Spleen (tissue), 11 donors: ENCODE measurements around the gene OPRM1. TPM values are rescaled to one million over a fixed set of nuclear protein-coding genes. Genes with fewer than 3 reads are reported as not detected.

Experiments used
- DNase-seq: peaks from one replicate; pipeline ENCODE4 v3.0.0-alpha.2; 2020
- H3K27ac ChIP-seq, 8 donors: fragments of 200-600 bp; sonication (generic) in 7 of 8; 1 replicate in 4 of 8; 2 replicates in 4 of 8; pipeline versions ENCODE4 v1.5.0 to v1.8.0; 2016 to 2021; ENCODE audit warnings: inconsistent platforms in 4 of 8, mild to moderate bottlenecking in 4 of 8, moderate library complexity in 1 of 8
- H3K27me3 ChIP-seq, 7 donors: fragments of 200-600 bp; sonication (generic) in 6 of 7; replicated peaks in 1 of 7; 1 replicate in 4 of 7; 2 replicates in 3 of 7; pipeline versions ENCODE4 v1.5.0 to v1.8.0; 2016 to 2021; ENCODE audit warnings: inconsistent platforms in 3 of 7, mild to moderate bottlenecking in 1 of 7
- H3K36me3 ChIP-seq, 6 donors: fragments of 200-600 bp; sonication (generic) in 5 of 6; 1 replicate in 4 of 6; 2 replicates in 2 of 6; pipeline versions ENCODE4 v1.5.0 to v1.8.0; 2016 to 2021; ENCODE audit warnings: inconsistent platforms in 2 of 6
- H3K4me1 ChIP-seq, 6 donors: fragments of 200-600 bp; sonication (generic) in 5 of 6; 1 replicate in 3 of 6; 2 replicates in 3 of 6; pipeline versions ENCODE4 v1.5.0 to v1.8.0; 2016 to 2021; ENCODE audit warnings: inconsistent platforms in 3 of 6
- H3K4me3 ChIP-seq, 8 donors: fragments of 200-600 bp; sonication (generic) in 7 of 8; 1 replicate in 4 of 8; 2 replicates in 4 of 8; pipeline versions ENCODE4 v1.5.0 to v1.8.0; 2016 to 2021; ENCODE audit warnings: inconsistent platforms in 4 of 8, mild to moderate bottlenecking in 4 of 8, moderate library complexity in 2 of 8
- H3K9me3 ChIP-seq, 8 donors: fragments of 200-600 bp; sonication (generic) in 7 of 8; 1 replicate in 4 of 8; 2 replicates in 4 of 8; pipeline versions ENCODE4 v1.5.0 to v1.8.0; 2016 to 2021; ENCODE audit warnings: inconsistent platforms in 4 of 8
- POLR2A ChIP-seq, 3 donors: fragments of 450-650 bp; IDR thresholded peaks; one replicate each; pipeline ENCODE4 v1.5.1; 2017; ENCODE audit warnings: antibody characterized with exemption in 3 of 3, mild to moderate bottlenecking in 1 of 3
- POLR2AphosphoS5 ChIP-seq, 3 donors: sonication (generic); formaldehyde crosslinking; IDR thresholded peaks; one replicate each; pipeline ENCODE4 v1.5.1; 2017; ENCODE audit warnings: antibody characterized with exemption in 3 of 3
- WGBS, 5 donors: extraction: QIAGEN DNeasy Blood & Tissue Kit in 3 of 5; methylation state at CpG; one replicate each; pipeline versions ENCODE4 v1.1.5 to v1.1.7; 2013 to 2018; 5-methylcytosine and 5-hydroxymethylcytosine counted together
- intact Hi-C: fragments of 100-400 bp; cut with DNase I; formaldehyde crosslinking; loops from one replicate; pipeline ENCODE4 v1.15.0; 2023; ENCODE audit warnings: low total_unique reads
- polyA plus RNA-seq, 3 donors: library from polyadenylated mRNA; stranded (reverse); fragments of 200-250 nt; gene quantifications; one replicate each; pipeline ENCODE4 v1.2.1, GENCODE V29; 2013
- total RNA-seq, 7 donors: library from RNA; depleted of rRNA in 3 of 7; stranded (reverse); fragments of >200 nt in 3 of 7; fragmentation: NEBNext Ultra II Directional in 4 of 7; extraction: Animal tissue kit (Norgen Biotek cat#: 25700) in 4 of 7; gene quantifications; one replicate each; pipeline versions ENCODE4 v1.1.0 to v1.2.1, GENCODE V29; 2016 to 2021
- TF ChIP-seq, protein P1 (sequence below), 11 experiments: fragments of 200-600 bp in 7 of 11; fragments of 450-650 bp in 4 of 11; sonication (generic) in 4 of 11; IDR thresholded peaks in 8 of 11; conservative IDR thresholded peaks in 3 of 11; 1 replicate in 7 of 11; 2 replicates in 4 of 11; pipeline versions ENCODE4 v1.4.0 to v1.8.0; 2016 to 2021; ENCODE audit warnings: antibody characterized with exemption in 11 of 11, inconsistent platforms in 4 of 11, mild to moderate bottlenecking in 1 of 11
- donor health status: healthy with polysubstance abuse.
- donor health status: DM: no; HTN: no; CAD: no; lungs with moderate emphysema.
- donor health status: DM: no; HTN: no; CAD: no.
- donor health status: Bipolar disorder and iron deficiency.
- donor health status: healthy.
- donor health status: DM: no; HTN: no; CAD: no.
- donor health status: DM: yes; HTN: yes; CAD: no.

OPRM1 gene
- total and polyA plus RNA-seq, 10 donors, result not detected

DNA sequence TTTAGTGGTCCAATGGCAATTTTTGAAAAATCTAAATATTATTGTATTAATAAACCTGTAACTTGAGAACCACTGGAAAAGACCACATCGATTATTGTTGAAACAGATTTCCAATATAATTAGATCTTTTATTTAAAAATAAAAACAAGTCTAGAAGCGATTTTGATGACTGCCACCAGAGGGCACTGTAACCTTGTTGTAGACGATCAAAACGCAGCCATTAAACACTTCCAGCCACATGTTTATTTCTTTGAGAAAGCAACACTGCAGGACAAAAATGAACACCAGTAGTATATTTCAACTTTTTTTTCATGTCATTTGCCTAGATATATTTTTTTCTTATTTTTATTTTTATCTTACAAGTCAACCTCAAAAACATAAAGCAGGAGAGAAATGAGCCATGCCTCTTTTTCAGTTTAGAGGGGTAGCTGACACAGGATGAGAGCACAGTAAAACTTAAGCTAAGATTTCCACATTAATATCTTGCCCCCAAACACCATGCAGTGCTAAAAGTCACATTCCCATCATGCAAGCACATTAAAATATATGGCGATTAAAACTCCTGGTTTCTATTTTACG is 115.4 kb downstream of the OPRM1 start:
- Histone ChIP-seq H3K9me3 (no peaks in the 10 kb centered on the region), H3K27ac (peak overlapping the region in 1 of 8 donors; percentile 79), H3K4me1 (peaks cover 14 to 55% (median 36%) of the 10 kb centered on the region in 6 donors), H3K36me3 (peaks cover 0 to 9% (median 0%) of the 10 kb centered on the region in 6 donors), H3K27me3 (no peaks in the 10 kb centered on the region), H3K4me3 (no peak overlapping the region)
- WGBS, 5 donors, result 28 to 31% (median 30%) methylated on average over 6 of the region's 6 CpGs
- no peak for DNase-seq
- intact Hi-C loops, result loop anchor here (5.0 kb wide), 1 partner anchor 223 kb away; no protein-coding TSS in a partner anchor
- TF ChIP-seq, protein P1, sequence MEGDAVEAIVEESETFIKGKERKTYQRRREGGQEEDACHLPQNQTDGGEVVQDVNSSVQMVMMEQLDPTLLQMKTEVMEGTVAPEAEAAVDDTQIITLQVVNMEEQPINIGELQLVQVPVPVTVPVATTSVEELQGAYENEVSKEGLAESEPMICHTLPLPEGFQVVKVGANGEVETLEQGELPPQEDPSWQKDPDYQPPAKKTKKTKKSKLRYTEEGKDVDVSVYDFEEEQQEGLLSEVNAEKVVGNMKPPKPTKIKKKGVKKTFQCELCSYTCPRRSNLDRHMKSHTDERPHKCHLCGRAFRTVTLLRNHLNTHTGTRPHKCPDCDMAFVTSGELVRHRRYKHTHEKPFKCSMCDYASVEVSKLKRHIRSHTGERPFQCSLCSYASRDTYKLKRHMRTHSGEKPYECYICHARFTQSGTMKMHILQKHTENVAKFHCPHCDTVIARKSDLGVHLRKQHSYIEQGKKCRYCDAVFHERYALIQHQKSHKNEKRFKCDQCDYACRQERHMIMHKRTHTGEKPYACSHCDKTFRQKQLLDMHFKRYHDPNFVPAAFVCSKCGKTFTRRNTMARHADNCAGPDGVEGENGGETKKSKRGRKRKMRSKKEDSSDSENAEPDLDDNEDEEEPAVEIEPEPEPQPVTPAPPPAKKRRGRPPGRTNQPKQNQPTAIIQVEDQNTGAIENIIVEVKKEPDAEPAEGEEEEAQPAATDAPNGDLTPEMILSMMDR (IDR thresholded peaks at IDR 0.05 in 8 of 11, conservative IDR thresholded peaks at IDR 0.05 in 3 of 11), result peak; percentile 51 to 82 (median 71)
- TF ChIP-seq POLR2AphosphoS5 (IDR thresholded peaks at IDR 0.05), result no peak

DNA sequence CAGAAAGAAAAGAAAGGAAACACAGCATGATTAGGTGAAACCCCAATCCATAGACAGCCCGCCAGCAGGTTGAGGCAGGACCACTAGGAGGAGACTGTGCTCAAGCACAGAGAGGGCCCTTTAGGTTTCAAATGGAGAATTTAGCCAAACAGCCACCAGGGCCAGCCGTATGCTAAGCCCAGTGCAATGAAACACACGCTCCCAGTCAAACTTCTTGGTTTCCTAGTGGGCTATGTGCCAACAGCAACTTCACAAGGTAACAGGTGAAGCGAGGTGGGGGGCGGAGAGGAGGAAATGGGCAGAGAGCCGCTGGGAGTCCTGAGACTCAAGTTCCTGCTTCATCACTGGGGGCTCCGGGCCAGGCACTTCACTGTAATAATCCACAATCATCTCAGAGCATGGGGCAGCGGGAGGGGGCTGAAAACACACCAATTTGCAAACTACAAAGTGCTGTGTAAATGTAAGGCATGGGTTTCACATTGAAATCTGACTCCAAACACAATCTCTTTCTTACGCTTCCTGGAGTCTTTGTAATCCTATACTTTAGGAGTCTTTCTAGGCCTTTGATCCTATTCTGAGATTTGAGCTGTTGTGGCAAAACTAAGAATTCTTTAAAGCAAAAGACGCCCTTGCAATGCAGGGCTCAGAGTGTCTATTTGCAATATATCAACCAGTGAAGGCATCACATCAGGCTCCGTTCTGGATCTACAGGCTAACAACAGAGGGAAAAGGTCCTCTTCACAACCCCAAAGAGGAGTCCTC is 117.3 kb downstream of the OPRM1 start:
- peaks cover 14 to 62% (median 39%) of the 10 kb centered on the region in 6 donors for H3K4me1 ChIP-seq
- DNase-seq, result peak; percentile 83
- TF ChIP-seq, protein P1 (IDR thresholded peaks at IDR 0.05 in 8 of 11, conservative IDR thresholded peaks at IDR 0.05 in 3 of 11), result peak; percentile 28 to 76 (median 57)
- TF ChIP-seq POLR2AphosphoS5 (IDR thresholded peaks at IDR 0.05), result no peak
- no peak for TF ChIP-seq POLR2A (IDR thresholded peaks at IDR 0.05)
- intact Hi-C loops, result loop anchor here (5.0 kb wide), 1 partner anchor 121 kb away; no protein-coding TSS in a partner anchor
- H3K27me3 ChIP-seq, result no peaks in the 10 kb centered on the region
- H3K27ac ChIP-seq, result peak overlapping the region in 7 of 8 donors; percentile 47 to 80 (median 60)
- 49 to 55% (median 51%) methylated on average over 11 of the region's 11 CpGs for WGBS, 5 donors
- peak overlapping the region in 1 of 8 donors; percentile 33 for H3K4me3 ChIP-seq
- H3K9me3 ChIP-seq, result no peaks in the 10 kb centered on the region
- H3K36me3 ChIP-seq, result peaks cover 0 to 16% (median 0%) of the 10 kb centered on the region in 6 donors

DNA sequence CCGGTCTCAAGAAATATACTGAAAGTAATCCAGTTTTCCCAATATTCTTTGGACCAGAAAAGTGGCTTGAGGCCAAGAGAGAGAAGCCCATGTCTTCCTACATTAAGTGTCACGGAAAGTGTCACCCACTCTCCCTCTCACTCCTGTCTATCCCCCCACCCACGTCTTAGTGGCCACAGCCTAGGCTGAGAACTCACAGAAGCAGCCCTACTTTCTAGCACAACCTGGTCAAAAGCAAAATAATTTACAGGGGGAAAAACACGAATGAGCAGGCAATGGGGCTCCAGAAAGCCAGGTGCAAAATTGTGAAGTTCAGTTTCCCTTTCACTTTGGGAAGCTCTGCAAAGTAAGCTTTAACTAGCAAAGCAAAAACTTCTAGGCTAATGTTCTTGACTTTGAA is 118.0 kb downstream of the OPRM1 start:
- intact Hi-C loops, result loop anchor here (5.0 kb wide), 1 partner anchor 120 kb away; no protein-coding TSS in a partner anchor
- TF ChIP-seq POLR2A (IDR thresholded peaks at IDR 0.05), result no peak
- TF ChIP-seq POLR2AphosphoS5 (IDR thresholded peaks at IDR 0.05), result no peak
- TF ChIP-seq, protein P1 (IDR thresholded peaks at IDR 0.05 in 8 of 11, conservative IDR thresholded peaks at IDR 0.05 in 3 of 11), result no peak
- 35 to 46% (median 41%) methylated on average over 4 of the region's 4 CpGs for WGBS, 5 donors

DNA sequence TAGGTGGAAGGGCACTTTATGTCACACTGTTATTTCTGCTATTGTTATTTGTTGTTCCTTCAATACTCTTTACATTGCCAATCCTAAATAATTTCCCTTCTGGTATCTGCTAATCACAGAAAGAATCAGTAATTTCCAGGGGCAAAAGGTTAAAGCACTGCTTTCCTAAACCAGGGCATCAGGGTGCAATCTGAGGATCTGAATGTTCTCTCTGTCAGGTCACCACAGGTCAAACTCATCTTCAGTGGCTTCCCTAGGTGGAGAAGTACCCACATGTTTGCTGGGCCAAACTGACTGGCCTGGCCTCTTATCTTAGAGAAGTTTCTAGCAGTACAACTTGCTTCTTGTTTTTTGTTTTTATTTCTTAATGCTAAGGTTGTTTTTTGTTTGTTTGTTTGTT is 118.7 kb downstream of the OPRM1 start:
- H3K27ac ChIP-seq, result peak overlapping the region; percentile 22 to 80 (median 60)
- intact Hi-C loops, result loop anchor here (5.0 kb wide), 1 partner anchor 120 kb away; no protein-coding TSS in a partner anchor
- H3K36me3 ChIP-seq, result peaks cover 0 to 16% (median 0%) of the 10 kb centered on the region in 6 donors
- H3K9me3 ChIP-seq, result no peaks in the 10 kb centered on the region
- DNase-seq, result no peak
- H3K27me3 ChIP-seq, result no peaks in the 10 kb centered on the region
- H3K4me1 ChIP-seq, result peaks cover 14 to 74% (median 46%) of the 10 kb centered on the region in 6 donors
- peak overlapping the region in 2 of 8 donors; percentile 16 to 33 for H3K4me3 ChIP-seq
- TF ChIP-seq, protein P1 (IDR thresholded peaks at IDR 0.05 in 8 of 11, conservative IDR thresholded peaks at IDR 0.05 in 3 of 11), result no peak
- no peak for TF ChIP-seq POLR2AphosphoS5 (IDR thresholded peaks at IDR 0.05)
- no peak for TF ChIP-seq POLR2A (IDR thresholded peaks at IDR 0.05)

More for the DNA sequence above, 118.0 kb downstream of the OPRM1 start:
- Histone ChIP-seq H3K4me3 (peak overlapping the region in 2 of 8 donors; percentile 16 to 33), H3K36me3 (peaks cover 0 to 16% (median 0%) of the 10 kb centered on the region in 6 donors), H3K27me3 (no peaks in the 10 kb centered on the region), H3K4me1 (peaks cover 14 to 70% (median 45%) of the 10 kb centered on the region in 6 donors), H3K9me3 (no peaks in the 10 kb centered on the region), H3K27ac (peak overlapping the region; percentile 22 to 80 (median 60))
- no peak for DNase-seq
